HEK293T (cell line): Measurements from ENCODE around the gene LASP1NB.

Source experiments
- CTCF ChIA-PET: fragments of 350-600 bp; formaldehyde crosslinking; extraction: SDS; loops from one replicate; lab custom pipeline; 2021; ENCODE audit warnings: antibody characterized with exemption, inconsistent platforms; lab: Yijun Ruan, JAX
- POLR2A ChIA-PET: fragments of 350-600 bp; formaldehyde crosslinking; extraction: SDS; loops from one replicate; lab custom pipeline; 2020; ENCODE audit warnings: antibody characterized with exemption, inconsistent platforms; lab: Yijun Ruan, JAX
- DNase-seq: peaks from one replicate; pipeline ENCODE4 v3.0.0; 2012; ENCODE audit warnings: mixed read lengths; ENCODE audit errors: extremely low spot score
- ARNT ChIP-seq: fragments of 450-650 bp; IDR thresholded peaks from 2 replicates; pipeline ENCODE4 v1.6.1; 2017; ENCODE audit warnings: mild to moderate bottlenecking
- BHLHE40 ChIP-seq: fragments of 450-650 bp; IDR thresholded peaks from 2 replicates; pipeline ENCODE4 v1.6.1; 2016; ENCODE audit warnings: mild to moderate bottlenecking, moderate library complexity, borderline replicate concordance
- CTBP1 ChIP-seq: fragments of 450-650 bp; IDR thresholded peaks from 2 replicates; pipeline ENCODE4 v1.6.1; 2016; ENCODE audit warnings: borderline replicate concordance
- ELF4 ChIP-seq: fragments of 450-650 bp; IDR thresholded peaks from 2 replicates; pipeline ENCODE4 v1.6.1; 2017; ENCODE audit warnings: antibody characterized with exemption
- FOXA1 ChIP-seq: fragments of 450-650 bp; IDR thresholded peaks from 2 replicates; pipeline ENCODE4 v1.6.1; 2016; ENCODE audit warnings: mild to moderate bottlenecking
- FOXK2 ChIP-seq: fragments of 450-650 bp; IDR thresholded peaks from 2 replicates; pipeline ENCODE4 v1.6.1; 2016; ENCODE audit warnings: mild to moderate bottlenecking
- FOXM1 ChIP-seq: fragments of 450-650 bp; IDR thresholded peaks from 2 replicates; pipeline ENCODE4 v1.6.1; 2017; ENCODE audit warnings: mild to moderate bottlenecking, borderline replicate concordance
- HDGF ChIP-seq: fragments of 450-650 bp; IDR thresholded peaks from 2 replicates; pipeline ENCODE4 v1.6.1; 2017; ENCODE audit warnings: antibody characterized with exemption, borderline replicate concordance
- L3MBTL2 ChIP-seq: fragments of 450-650 bp; conservative IDR thresholded peaks from 2 replicates; pipeline ENCODE4 v1.6.1; 2016; ENCODE audit warnings: mild to moderate bottlenecking
- LEF1 ChIP-seq: fragments of 450-650 bp; IDR thresholded peaks from 2 replicates; pipeline ENCODE4 v1.6.1; 2017; ENCODE audit warnings: mild to moderate bottlenecking, borderline replicate concordance
- NFRKB ChIP-seq: fragments of 450-650 bp; IDR thresholded peaks from 2 replicates; pipeline ENCODE4 v1.6.1; 2016; ENCODE audit warnings: mild to moderate bottlenecking, moderate library complexity
- SP1 ChIP-seq: fragments of 450-650 bp; IDR thresholded peaks from 2 replicates; pipeline ENCODE4 v1.6.1; 2017
- SUZ12 ChIP-seq: fragments of 450-650 bp; IDR thresholded peaks from 2 replicates; pipeline ENCODE4 v1.6.1; 2016; ENCODE audit warnings: mild to moderate bottlenecking
- TARDBP ChIP-seq: fragments of 450-650 bp; IDR thresholded peaks from 2 replicates; pipeline ENCODE4 v1.6.1; 2016
- ZNF384 ChIP-seq: fragments of 450-650 bp; IDR thresholded peaks from 2 replicates; pipeline ENCODE4 v1.6.1; 2016
- TF ChIP-seq, protein P1 (sequence below): fragments of 450-650 bp; IDR thresholded peaks from 2 replicates; pipeline ENCODE4 v1.6.1; 2016

LASP1NB gene

DNA sequence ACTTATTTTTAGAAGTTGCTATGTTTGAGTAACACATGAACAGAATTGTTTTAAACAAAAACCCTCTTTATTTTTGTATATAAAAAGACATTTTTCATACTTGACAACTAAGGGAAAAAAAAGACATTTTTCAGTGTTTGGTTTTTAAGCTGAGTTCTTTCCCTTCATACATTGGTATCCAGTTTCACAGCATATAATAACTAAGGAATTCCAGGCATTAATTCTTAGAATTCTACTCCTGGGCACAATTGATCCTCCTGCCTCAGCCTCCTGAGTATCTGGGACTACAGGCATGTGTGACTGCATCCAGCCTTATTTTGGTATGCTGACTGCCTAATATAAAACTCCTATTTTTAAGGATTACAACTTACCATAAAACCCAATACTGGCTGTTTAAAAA, 33.3 kb downstream of the LASP1NB start:
- POLR2A ChIA-PET, result interaction anchor here (1.1 kb wide), 1 partner anchor 241 kb away, joined by 3 read pairs; the partner anchor contains the start of gene RPL19

DNA sequence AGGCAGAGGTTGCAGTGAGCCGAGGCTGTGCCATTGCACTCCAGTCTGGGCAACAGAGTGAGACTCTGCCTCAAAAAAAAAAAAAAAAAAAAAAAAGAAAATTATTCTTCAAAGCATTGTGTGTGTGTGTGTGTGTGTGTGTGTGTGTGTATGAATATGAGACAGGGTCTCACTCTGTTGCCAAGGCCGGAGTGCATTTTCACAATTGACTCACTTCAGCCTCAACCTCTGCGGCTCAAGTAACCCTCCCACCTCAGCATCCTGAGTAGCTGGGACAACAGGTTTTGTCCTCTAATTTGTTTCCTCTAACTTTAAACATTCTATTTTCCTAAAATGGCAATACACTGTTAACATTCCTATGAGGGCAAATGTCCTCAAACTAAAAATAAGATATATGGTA, 34.1 kb downstream of the LASP1NB start:
- ChIA-PET CTCF (no interaction called here), POLR2A (no interaction called here)
- no peak for TF ChIP-seq LEF1
- TF ChIP-seq NFRKB, result no peak
- no peak for TF ChIP-seq ELF4
- no peak for TF ChIP-seq FOXM1
- no peak for TF ChIP-seq L3MBTL2
- TF ChIP-seq TARDBP, result no peak
- TF ChIP-seq FOXK2, result no peak
- no peak for TF ChIP-seq ARNT
- TF ChIP-seq BHLHE40, result no peak
- TF ChIP-seq CTBP1, result no peak
- no peak for TF ChIP-seq HDGF
- no peak for TF ChIP-seq SP1
- TF ChIP-seq SUZ12, result no peak
- DNase-seq, result no peak

More for the DNA sequence above, 33.3 kb downstream of the LASP1NB start:
- TF ChIP-seq BHLHE40, result no peak
- no peak for TF ChIP-seq FOXK2
- no peak for TF ChIP-seq LEF1
- TF ChIP-seq SP1, result no peak
- no peak for TF ChIP-seq SUZ12
- TF ChIP-seq TARDBP, result no peak
- TF ChIP-seq HDGF, result no peak
- TF ChIP-seq FOXM1, result no peak
- TF ChIP-seq CTBP1, result no peak
- no peak for DNase-seq
- CTCF ChIA-PET, result no interaction called here

DNA sequence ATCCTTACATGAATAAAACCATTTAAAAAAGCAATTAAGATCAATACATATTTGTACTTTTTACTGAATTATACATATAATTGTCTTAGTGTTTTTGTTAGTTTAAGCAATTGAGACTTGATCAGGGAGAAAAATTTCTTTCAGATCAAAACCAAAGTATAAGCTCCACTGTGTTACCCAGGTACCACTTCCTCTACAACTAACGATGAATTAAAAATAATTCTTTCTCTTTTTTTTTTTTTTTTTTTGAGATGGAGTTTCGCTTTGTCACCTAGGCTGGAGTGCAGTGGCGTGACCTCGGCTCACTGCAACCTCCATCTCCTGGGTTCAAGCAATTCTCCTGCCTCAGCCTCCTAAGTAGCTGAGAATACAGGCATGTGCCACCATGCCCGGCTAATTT, 35.0 kb downstream of the LASP1NB start:
- POLR2A ChIA-PET, result no interaction called here
- CTCF ChIA-PET, result no interaction called here

DNA sequence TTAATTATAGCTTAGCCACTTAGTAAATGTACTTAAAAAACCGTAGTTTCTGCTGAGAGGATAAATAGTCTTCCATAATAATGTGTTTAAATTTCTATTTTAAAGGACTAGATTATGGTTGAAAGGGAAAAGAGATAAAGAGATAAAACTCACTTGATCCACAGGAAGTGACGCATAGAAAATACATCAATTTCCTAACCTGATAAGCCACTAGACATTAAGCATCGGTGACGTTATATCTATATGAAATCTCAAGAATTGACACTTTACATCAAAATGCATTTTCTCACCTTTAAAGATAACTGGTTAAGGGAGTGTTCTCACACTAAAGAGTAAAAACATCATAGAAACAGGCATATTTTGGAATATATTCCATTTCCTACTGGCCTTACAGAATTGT, 36.0 kb downstream of the LASP1NB start:
- no peak for DNase-seq
- ChIA-PET POLR2A (no interaction called here), CTCF (no interaction called here)
- TF ChIP-seq FOXA1, result no peak
- TF ChIP-seq TARDBP, result no peak
- no peak for TF ChIP-seq FOXK2
- TF ChIP-seq NFRKB, result no peak
- no peak for TF ChIP-seq ZNF384
- no peak for TF ChIP-seq ARNT
- no peak for TF ChIP-seq ELF4
- no peak for TF ChIP-seq CTBP1

More for the DNA sequence above, 35.0 kb downstream of the LASP1NB start:
- DNase-seq, result no peak
- no peak for TF ChIP-seq LEF1
- TF ChIP-seq FOXM1, result no peak
- TF ChIP-seq L3MBTL2, result no peak
- TF ChIP-seq ARNT, result no peak
- TF ChIP-seq SP1, result no peak
- no peak for TF ChIP-seq ZNF384
- no peak for TF ChIP-seq NFRKB
- no peak for TF ChIP-seq TARDBP
- no peak for TF ChIP-seq BHLHE40
- TF ChIP-seq CTBP1, result no peak
- TF ChIP-seq HDGF, result no peak
- TF ChIP-seq SUZ12, result no peak
- TF ChIP-seq, protein P1, sequence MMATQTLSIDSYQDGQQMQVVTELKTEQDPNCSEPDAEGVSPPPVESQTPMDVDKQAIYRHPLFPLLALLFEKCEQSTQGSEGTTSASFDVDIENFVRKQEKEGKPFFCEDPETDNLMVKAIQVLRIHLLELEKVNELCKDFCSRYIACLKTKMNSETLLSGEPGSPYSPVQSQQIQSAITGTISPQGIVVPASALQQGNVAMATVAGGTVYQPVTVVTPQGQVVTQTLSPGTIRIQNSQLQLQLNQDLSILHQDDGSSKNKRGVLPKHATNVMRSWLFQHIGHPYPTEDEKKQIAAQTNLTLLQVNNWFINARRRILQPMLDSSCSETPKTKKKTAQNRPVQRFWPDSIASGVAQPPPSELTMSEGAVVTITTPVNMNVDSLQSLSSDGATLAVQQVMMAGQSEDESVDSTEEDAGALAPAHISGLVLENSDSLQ, result no peak
- no peak for TF ChIP-seq FOXA1
- no peak for TF ChIP-seq FOXK2
- TF ChIP-seq ELF4, result no peak

DNA sequence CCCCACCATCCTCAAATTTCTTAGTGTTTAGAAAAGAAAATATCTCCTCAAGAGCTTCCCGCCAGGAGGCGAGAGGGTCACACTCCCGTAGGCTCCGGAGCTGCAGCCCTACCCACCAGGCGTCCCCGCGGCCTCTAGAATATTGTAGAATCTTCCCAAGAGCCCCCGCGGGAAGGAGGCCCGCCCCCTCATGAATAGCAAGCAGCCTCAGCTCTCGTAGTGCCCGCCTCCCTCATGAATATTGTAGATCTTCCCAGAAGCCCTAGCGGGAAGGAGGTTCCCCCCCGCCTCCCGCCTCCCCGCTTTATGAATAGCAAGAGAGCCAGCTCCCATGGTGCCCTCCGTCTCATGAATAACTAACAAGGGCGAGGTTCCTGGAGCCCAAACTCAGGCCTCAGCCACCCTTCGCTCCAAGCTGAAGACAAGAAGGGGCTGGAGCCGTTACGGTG, 41.9 kb downstream of the LASP1NB start, which contains the start of gene FBXO47:
TSS of gene FBXO47 (minus strand) at position 114 of the 449 bp plus-strand sequence. CDS start 4,378 bp downstream, outside the sequence.
- no peak for TF ChIP-seq SUZ12
- TF ChIP-seq HDGF, result no peak
- TF ChIP-seq ELF4, result no peak
- TF ChIP-seq FOXA1, result no peak
- TF ChIP-seq TARDBP, result no peak
- no peak for TF ChIP-seq SP1
- no peak for TF ChIP-seq LEF1
- no peak for TF ChIP-seq ZNF384
- ChIA-PET POLR2A (interaction anchor here (1.2 kb wide), 1 partner anchor 113 kb away, joined by 3 read pairs; the partner anchor contains the start of gene RPL23), CTCF (no interaction called here)
- DNase-seq, result peak; percentile 5

DNA sequence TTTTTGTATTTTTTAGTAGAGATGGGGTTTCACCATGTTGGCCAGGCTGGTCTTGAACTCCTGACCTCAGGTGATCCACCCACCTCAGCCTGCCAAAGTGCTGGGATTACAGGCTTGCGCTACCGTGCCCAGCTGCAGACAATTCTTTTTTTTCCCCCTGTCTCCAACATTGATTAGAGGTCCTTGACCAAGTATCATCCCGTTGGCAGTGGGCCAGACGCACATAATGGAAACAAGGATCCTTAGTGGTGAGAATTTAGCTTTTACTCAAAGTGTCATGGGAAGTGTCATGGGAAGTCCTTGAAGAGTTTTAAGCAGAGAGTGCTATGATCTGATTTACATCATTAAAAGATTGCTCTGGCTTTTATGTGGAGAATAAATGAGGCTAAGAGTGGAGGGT, 43.9 kb downstream of the LASP1NB start:
- ChIA-PET CTCF (interaction anchor here (0.9 kb wide), 1 partner anchor 20 kb away, joined by 3 read pairs; no protein-coding TSS in a partner anchor), POLR2A (no interaction called here)
- DNase-seq, result no peak
- no peak for TF ChIP-seq SP1
- no peak for TF ChIP-seq LEF1
- no peak for TF ChIP-seq ZNF384
- no peak for TF ChIP-seq CTBP1
- no peak for TF ChIP-seq L3MBTL2
- no peak for TF ChIP-seq NFRKB
- no peak for TF ChIP-seq ARNT
- TF ChIP-seq ELF4, result no peak
- TF ChIP-seq FOXM1, result no peak
- no peak for TF ChIP-seq TARDBP
- TF ChIP-seq, protein P1, result no peak

DNA sequence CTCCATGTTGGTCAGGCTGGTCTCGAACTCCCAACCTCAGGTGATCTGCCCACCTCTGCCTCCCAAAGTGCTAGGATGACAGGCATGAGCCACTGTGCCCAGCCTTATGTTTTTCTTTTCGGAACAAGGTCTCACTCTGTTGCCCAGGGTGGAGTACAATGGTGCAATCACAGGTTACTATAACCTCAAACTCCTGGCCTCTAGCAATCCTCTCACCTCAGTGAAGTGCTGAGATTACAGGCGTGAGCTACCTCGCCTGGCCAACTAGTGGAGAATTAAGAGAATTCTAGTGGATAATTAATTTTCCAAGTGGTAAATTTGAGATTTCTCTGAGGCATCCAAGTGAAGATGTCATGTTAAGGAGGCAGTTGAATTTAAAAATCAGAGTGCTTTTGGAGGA, 44.7 kb downstream of the LASP1NB start:
- no peak for DNase-seq

More for the DNA sequence above, 44.7 kb downstream of the LASP1NB start:
- TF ChIP-seq BHLHE40 (no peak), FOXM1 (no peak)
- ChIA-PET CTCF (interaction anchor here (0.6 kb wide), 2 partner anchors 13 to 76 kb away, joined by 3 read pairs; no protein-coding TSS in a partner anchor), POLR2A (no interaction called here)
